H9 (cell line): ENCODE results near the gene GRIA4. TPM values are rescaled to one million over a fixed set of nuclear protein-coding genes. Genes with fewer than 3 reads are reported as not detected.

Experiments
- DNase-seq: peaks from one replicate; pipeline ENCODE4 v3.0.0-alpha.2; 2017
- H2AFZ ChIP-seq: one replicate; pipeline ENCODE4 v1.6.1; 2013; ENCODE audit warnings: mild to moderate bottlenecking, low read length, control low read depth, moderate library complexity
- H2AK5ac ChIP-seq: 2 replicates; pipeline ENCODE4 v1.6.1; 2013; ENCODE audit warnings: low read length, control low read depth, mixed read lengths; ENCODE audit not compliant: insufficient read length
- H2BK120ac ChIP-seq: one replicate; pipeline ENCODE4 v1.6.1; 2013; ENCODE audit warnings: low read depth, mild to moderate bottlenecking, low read length, control low read depth, inconsistent platforms; ENCODE audit not compliant: poor library complexity, severe bottlenecking
- H2BK12ac ChIP-seq: 2 replicates; pipeline ENCODE4 v1.6.1; 2013; ENCODE audit warnings: low read length, control low read depth, mixed read lengths, low read depth; ENCODE audit not compliant: insufficient read length
- H2BK15ac ChIP-seq: 2 replicates; pipeline ENCODE4 v1.6.1; 2013; ENCODE audit warnings: low read depth, low read length, control low read depth
- H2BK20ac ChIP-seq: one replicate; pipeline ENCODE4 v1.6.1; 2013; ENCODE audit warnings: low read depth, mild to moderate bottlenecking, low read length, control low read depth, inconsistent platforms; ENCODE audit not compliant: poor library complexity, severe bottlenecking
- H2BK5ac ChIP-seq: 2 replicates; pipeline ENCODE4 v1.6.1; 2013; ENCODE audit warnings: low read length, control low read depth, mixed read lengths; ENCODE audit not compliant: insufficient read length
- H3K14ac ChIP-seq: 2 replicates; pipeline ENCODE4 v1.6.1; 2013; ENCODE audit warnings: low read length, control low read depth; ENCODE audit not compliant: insufficient read depth
- H3K18ac ChIP-seq: 2 replicates; pipeline ENCODE4 v1.6.1; 2013; ENCODE audit warnings: low read depth, mild to moderate bottlenecking, mixed read lengths, low read length, control low read depth; ENCODE audit not compliant: insufficient read length
- H3K23ac ChIP-seq: 2 replicates; pipeline ENCODE4 v1.6.1; 2013; ENCODE audit warnings: low read length, control low read depth, mixed read lengths, low read depth; ENCODE audit not compliant: insufficient read length
- H3K23me2 ChIP-seq: 2 replicates; pipeline ENCODE4 v1.6.1; 2013; ENCODE audit warnings: low read depth, mild to moderate bottlenecking, mixed read lengths, low read length, control low read depth; ENCODE audit not compliant: insufficient read length, poor library complexity, severe bottlenecking
- H3K27ac ChIP-seq: 2 replicates; pipeline ENCODE4 v1.5.1; 2013; ENCODE audit warnings: low read length, control low read depth, mixed read lengths, low read depth; ENCODE audit not compliant: insufficient read length
- H3K27me3 ChIP-seq: 2 replicates; pipeline ENCODE4 v1.6.1; 2013; ENCODE audit warnings: low read length, control low read depth, inconsistent platforms; ENCODE audit not compliant: insufficient read depth
- H3K4ac ChIP-seq: 2 replicates; pipeline ENCODE4 v1.6.1; 2013; ENCODE audit warnings: low read depth, mild to moderate bottlenecking, control low read depth, inconsistent platforms, low read length, moderate library complexity
- H3K4me1 ChIP-seq: 2 replicates; pipeline ENCODE4 v1.6.1; 2013; ENCODE audit warnings: low read length, control low read depth, inconsistent platforms; ENCODE audit not compliant: insufficient read depth
- H3K4me2 ChIP-seq: 2 replicates; pipeline ENCODE4 v1.6.1; 2013; ENCODE audit warnings: low read length, control low read depth, mixed read lengths; ENCODE audit not compliant: insufficient read length, insufficient read depth
- H3K56ac ChIP-seq: 2 replicates; pipeline ENCODE4 v1.6.1; 2013; ENCODE audit warnings: low read depth, mild to moderate bottlenecking, mixed read lengths, low read length, control low read depth; ENCODE audit not compliant: insufficient read length
- H3K79me1 ChIP-seq: 2 replicates; pipeline ENCODE4 v1.6.1; 2013; ENCODE audit warnings: low read depth, mild to moderate bottlenecking, moderate library complexity, low read length, control low read depth, inconsistent platforms; ENCODE audit not compliant: insufficient read depth, poor library complexity, severe bottlenecking
- H3K79me2 ChIP-seq: 2 replicates; pipeline ENCODE4 v1.6.1; 2013; ENCODE audit warnings: low read length, control low read depth, inconsistent platforms; ENCODE audit not compliant: insufficient read depth
- H3K9ac ChIP-seq: 2 replicates; pipeline ENCODE4 v1.6.1; 2013; ENCODE audit warnings: low read length, control low read depth, mixed read lengths; ENCODE audit not compliant: insufficient read length; ENCODE audit errors: extremely low read depth
- H3K9me3 ChIP-seq: one replicate; pipeline ENCODE4 v1.6.1; 2013; ENCODE audit warnings: low read depth, low read length, inconsistent platforms; ENCODE audit not compliant: control insufficient read depth
- H3T11ph ChIP-seq: one replicate; pipeline ENCODE4 v1.6.1; 2013; ENCODE audit warnings: mild to moderate bottlenecking, low read length, control low read depth, inconsistent platforms
- H4K20me1 ChIP-seq: one replicate; pipeline ENCODE4 v1.6.1; 2013; ENCODE audit not compliant: control insufficient read depth, insufficient read length, insufficient read depth
- H4K5ac ChIP-seq: 2 replicates; pipeline ENCODE4 v1.6.1; 2013; ENCODE audit warnings: low read depth, mild to moderate bottlenecking, mixed read lengths, low read length, control low read depth; ENCODE audit not compliant: insufficient read length
- H4K8ac ChIP-seq: replicated peaks from 2 replicates; pipeline ENCODE4 v1.6.1; 2013; ENCODE audit warnings: low read length, control low read depth, mixed read lengths, low read depth; ENCODE audit not compliant: insufficient read length
- H4K91ac ChIP-seq: 2 replicates; pipeline ENCODE4 v1.6.1; 2013; ENCODE audit warnings: low read depth, mild to moderate bottlenecking, moderate library complexity, mixed read lengths, low read length, control low read depth; ENCODE audit not compliant: insufficient read length
- H3K27ac Mint-ChIP-seq, 3 experiments: 2 replicates in 2 of 3; 3 replicates in 1 of 3; pipeline ENCODE4 v1.8.0; 2020 to 2021; ENCODE audit warnings: mixed read lengths in 3 of 3, mild to moderate bottlenecking in 1 of 3, moderate library complexity in 1 of 3
- H3K27me3 Mint-ChIP-seq: 2 replicates; pipeline ENCODE4 v1.8.0; 2021; ENCODE audit warnings: low read depth, mild to moderate bottlenecking, moderate library complexity, mixed read lengths
- H3K36me3 Mint-ChIP-seq, 3 experiments: 2 replicates in 2 of 3; 3 replicates in 1 of 3; pipeline ENCODE4 v1.8.0; 2020 to 2021; ENCODE audit warnings: low read depth in 3 of 3, mixed read lengths in 3 of 3; ENCODE audit not compliant: insufficient read depth in 1 of 3
- H3K4me1 Mint-ChIP-seq, 2 experiments: 2 replicates each; pipeline ENCODE4 v1.8.0; 2020; ENCODE audit warnings: mixed read lengths in 2 of 2
- H3K4me3 Mint-ChIP-seq, 2 experiments: 2 replicates in 1 of 2; 3 replicates in 1 of 2; pipeline ENCODE4 v1.8.0; 2020 to 2021; ENCODE audit warnings: mild to moderate bottlenecking in 2 of 2, mixed read lengths in 2 of 2, moderate library complexity in 1 of 2
- H3K9me3 Mint-ChIP-seq, 2 experiments: 2 replicates in 1 of 2; 3 replicates in 1 of 2; pipeline ENCODE4 v1.8.0; 2020; ENCODE audit warnings: mild to moderate bottlenecking in 2 of 2, mixed read lengths in 2 of 2, moderate library complexity in 1 of 2
- WGBS: extraction: QIAGEN DNeasy Blood & Tissue Kit; methylation state at CpG from one replicate; pipeline ENCODE4 v1.1.7; 2013; ENCODE audit warnings: missing lambda C conversion rate, low lambda C conversion rate, mixed read lengths; ENCODE audit not compliant: insufficient read length; ENCODE audit errors: extremely low coverage; 5-methylcytosine and 5-hydroxymethylcytosine counted together
- total RNA-seq: library from RNA; stranded (reverse); gene quantifications from 2 replicates; pipeline ENCODE4 v1.2.1, GENCODE V29; 2021
- TF ChIP-seq, protein P1 (sequence below): fragments of 200-600 bp; sonication (generic); conservative IDR thresholded peaks from 3 replicates; pipeline ENCODE4 v1.8.0; 2021; ENCODE audit warnings: antibody characterized with exemption, mild to moderate bottlenecking

GRIA4 gene
- total RNA-seq, 1 experiment from 2014 or later: 0.83 TPM

DNA sequence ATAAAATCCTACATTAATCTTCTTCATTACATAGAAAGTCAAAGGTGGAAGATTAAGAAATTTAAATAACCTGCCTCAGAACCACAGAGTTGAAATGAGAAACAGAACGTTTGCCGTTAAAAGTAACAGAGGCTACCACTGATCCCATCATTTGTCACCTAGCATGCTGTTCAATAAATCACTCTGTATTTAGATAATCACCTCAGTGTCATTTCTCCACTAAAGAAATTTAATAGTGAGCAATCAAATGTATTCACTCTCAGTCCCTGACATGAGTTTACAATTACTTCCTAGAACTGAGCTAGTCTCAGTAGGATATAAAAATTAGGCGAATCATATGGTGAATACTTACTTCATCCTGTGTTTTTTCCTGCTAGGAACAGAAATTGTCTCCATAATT, 242.5 kb downstream of the GRIA4 start:
- H3K14ac ChIP-seq: no peak overlapping the region
- no peak overlapping the region for H3K23ac ChIP-seq
- no peak overlapping the region for H3K18ac ChIP-seq
- H4K20me1 ChIP-seq: no peaks in the 10 kb centered on the region
- H3K9me3 ChIP-seq: no peaks in the 10 kb centered on the region
- no peak overlapping the region for H3K4me3 Mint-ChIP-seq
- H3K4me1 ChIP-seq: no peaks in the 10 kb centered on the region
- H4K8ac ChIP-seq: no peak overlapping the region
- H3K4me2 ChIP-seq: no peak overlapping the region
- no peak overlapping the region for H2BK5ac ChIP-seq
- peaks cover 3% of the 10 kb centered on the region; the same call in 1 of the 2 replicates for H3K79me2 ChIP-seq
- TF ChIP-seq, protein P1, sequence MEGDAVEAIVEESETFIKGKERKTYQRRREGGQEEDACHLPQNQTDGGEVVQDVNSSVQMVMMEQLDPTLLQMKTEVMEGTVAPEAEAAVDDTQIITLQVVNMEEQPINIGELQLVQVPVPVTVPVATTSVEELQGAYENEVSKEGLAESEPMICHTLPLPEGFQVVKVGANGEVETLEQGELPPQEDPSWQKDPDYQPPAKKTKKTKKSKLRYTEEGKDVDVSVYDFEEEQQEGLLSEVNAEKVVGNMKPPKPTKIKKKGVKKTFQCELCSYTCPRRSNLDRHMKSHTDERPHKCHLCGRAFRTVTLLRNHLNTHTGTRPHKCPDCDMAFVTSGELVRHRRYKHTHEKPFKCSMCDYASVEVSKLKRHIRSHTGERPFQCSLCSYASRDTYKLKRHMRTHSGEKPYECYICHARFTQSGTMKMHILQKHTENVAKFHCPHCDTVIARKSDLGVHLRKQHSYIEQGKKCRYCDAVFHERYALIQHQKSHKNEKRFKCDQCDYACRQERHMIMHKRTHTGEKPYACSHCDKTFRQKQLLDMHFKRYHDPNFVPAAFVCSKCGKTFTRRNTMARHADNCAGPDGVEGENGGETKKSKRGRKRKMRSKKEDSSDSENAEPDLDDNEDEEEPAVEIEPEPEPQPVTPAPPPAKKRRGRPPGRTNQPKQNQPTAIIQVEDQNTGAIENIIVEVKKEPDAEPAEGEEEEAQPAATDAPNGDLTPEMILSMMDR: no peak
- H3K27ac ChIP-seq: no peak overlapping the region
- no peaks in the 10 kb centered on the region for H3K27me3 ChIP-seq
- no peak overlapping the region for H2BK12ac ChIP-seq
- H2BK15ac ChIP-seq: no peak overlapping the region
- H2AK5ac ChIP-seq: no peak overlapping the region
- H4K91ac ChIP-seq: no peak overlapping the region
- H3K4ac ChIP-seq: no peak overlapping the region
- H3K4me1 Mint-ChIP-seq: no peaks in the 10 kb centered on the region
- DNase-seq: no peak
- no peak overlapping the region for H3K9ac ChIP-seq
- H2BK120ac ChIP-seq: no peak overlapping the region
- H3K27me3 Mint-ChIP-seq: no peaks in the 10 kb centered on the region; the same call in 1 of the 2 replicates
- H2AFZ ChIP-seq: no peak overlapping the region
- H4K5ac ChIP-seq: no peak overlapping the region
- no peaks in the 10 kb centered on the region for H3K23me2 ChIP-seq
- H3K9me3 Mint-ChIP-seq: no peaks in the 10 kb centered on the region
- WGBS: no CpG with 5 or more reads among the region's 3 CpGs
- no peaks in the 10 kb centered on the region for H3K36me3 Mint-ChIP-seq
- no peak overlapping the region for H3K56ac ChIP-seq
- H3K27ac Mint-ChIP-seq: no peak overlapping the region
- H3T11ph ChIP-seq: no peak overlapping the region
- H2BK20ac ChIP-seq: no peak overlapping the region
- no peaks in the 10 kb centered on the region for H3K79me1 ChIP-seq
